ENCODE data around the gene NUP54.

The NUP54 gene

DNA sequence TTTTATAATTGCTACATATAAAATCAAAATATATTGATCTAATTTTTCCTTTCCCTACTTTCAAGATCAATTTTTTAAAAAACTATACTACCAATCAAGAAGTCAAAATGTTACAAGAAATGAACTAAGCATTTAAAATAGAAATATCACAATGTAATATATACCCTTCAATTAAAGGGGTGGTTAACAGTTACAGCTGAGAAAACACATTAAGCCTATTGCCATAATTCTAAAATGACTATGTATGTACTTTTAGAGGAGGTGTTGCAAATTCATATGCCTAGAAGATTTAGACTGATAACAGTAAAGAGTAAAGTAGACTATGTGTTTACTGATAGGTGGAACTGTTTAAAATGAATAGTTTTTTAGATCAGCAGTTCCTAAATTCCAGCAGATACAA lies 3.7 kb downstream of the NUP54 start:
- DNase-seq = no peak

DNA sequence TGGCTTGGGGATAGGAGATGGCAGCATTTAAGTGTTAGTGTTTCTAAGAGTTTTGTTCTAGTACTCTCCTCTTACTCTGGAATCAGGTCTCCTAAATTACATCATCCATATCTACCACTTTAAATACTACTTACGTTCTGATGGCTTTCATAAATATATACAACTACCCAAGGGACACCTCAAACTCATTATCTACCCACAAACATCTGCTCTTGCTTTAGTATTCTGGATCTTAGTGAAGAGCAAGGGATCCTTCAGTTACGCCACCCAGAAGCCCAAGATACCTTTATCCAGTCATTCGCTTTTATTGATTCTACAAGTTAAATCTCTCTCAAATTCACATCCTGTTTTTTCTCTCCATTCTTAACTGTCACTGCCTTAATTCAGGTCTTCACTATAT lies 7.0 kb downstream of the NUP54 start:
- DNase-seq = no peak

DNA sequence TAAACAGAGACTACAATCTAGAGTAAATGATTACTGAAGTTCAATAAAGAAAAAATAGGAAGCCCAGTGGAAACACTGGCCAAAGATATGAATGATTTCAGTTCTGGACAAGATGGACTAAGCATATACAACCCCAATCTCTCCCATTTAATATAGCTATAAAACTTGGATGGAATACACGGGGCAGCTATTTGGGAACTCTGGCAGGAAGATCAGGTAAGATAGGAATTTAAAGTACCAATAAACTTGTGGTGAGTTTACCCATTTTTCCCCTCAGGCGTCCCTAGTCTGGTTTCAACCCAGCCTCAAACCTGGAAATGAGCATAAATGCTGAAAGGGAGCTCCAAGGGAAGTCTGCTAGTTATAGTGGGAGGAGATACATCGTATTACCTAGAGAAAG lies 20.4 kb downstream of the NUP54 start:
- no peak for DNase-seq

DNA sequence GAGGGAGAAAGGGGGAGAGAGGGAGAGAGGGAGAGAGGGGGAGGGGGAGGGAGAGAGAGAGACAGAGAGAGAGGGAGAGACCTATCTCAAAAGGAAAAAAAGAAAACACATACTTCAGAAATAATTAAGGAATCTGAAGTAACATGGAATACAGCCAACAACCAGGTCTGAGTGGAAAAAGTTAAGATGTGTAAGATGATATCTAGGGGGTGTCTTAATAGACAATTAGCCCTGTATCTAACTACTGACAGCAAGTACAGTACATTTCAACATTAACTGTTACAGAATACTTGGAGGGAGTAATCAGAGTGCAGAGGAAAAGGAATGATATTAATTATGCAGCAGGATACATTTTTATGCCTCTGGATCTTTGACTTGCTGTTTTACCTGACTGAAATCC lies 22.4 kb downstream of the NUP54 start:
- no peak for DNase-seq

DNA sequence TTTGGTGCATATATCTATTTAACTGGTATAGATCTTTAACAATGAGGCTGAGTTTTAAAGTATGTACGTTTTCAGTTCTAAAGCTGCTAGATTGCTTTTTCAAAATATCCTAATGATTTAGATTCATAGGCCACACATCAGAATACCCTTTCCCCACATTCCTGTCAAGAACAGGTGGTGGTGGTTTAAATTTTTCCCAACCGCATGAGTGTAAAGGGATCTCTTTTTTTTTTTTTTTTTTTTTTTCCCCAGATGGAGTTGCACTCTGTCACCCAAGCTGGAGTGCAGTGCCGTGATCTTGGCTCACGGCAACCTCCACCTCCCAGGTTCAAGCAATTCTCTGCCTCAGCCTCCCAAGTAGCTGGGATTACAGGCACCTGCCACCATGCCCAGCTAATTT lies 28.0 kb downstream of the NUP54 start:
- no peak for DNase-seq

DNA sequence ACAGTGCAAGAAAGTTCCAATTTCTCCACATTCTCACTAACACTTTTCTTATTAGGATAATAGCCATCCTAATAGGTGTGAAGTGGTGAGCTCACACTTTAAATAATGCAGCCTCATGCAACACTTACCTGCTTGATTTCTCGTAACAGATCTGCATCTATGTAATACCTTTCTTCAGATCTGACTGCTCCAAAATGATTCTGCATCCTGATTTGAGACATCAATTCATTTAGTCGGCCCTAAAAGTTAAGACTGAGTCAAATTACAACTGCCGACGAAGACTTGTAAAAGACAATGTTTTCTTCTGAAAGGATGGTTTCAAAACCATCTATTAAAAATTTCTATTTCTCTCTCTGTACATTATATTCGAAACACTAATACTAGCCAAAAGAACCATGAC lies 30.7 kb downstream of the NUP54 start:
- no peak for DNase-seq

DNA sequence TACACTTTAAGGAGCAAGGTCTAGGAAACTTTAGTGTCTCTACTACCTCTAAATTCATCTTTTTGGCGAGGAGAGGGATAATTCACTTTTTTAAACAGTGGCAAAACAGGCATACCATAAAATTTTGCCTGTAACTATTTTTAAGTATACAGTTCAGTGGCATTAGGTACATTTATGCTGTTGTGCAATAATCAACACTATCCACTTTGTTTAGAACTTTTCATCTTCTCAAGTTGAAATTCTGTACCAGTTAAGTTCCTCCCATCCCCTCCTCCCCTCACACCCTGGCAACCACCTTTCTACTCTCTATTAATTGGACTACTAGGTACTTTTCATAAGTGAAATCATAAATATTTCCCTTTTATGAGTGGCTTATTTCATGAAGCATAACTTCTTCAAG lies 31.4 kb downstream of the NUP54 start:
- no peak for DNase-seq

DNA sequence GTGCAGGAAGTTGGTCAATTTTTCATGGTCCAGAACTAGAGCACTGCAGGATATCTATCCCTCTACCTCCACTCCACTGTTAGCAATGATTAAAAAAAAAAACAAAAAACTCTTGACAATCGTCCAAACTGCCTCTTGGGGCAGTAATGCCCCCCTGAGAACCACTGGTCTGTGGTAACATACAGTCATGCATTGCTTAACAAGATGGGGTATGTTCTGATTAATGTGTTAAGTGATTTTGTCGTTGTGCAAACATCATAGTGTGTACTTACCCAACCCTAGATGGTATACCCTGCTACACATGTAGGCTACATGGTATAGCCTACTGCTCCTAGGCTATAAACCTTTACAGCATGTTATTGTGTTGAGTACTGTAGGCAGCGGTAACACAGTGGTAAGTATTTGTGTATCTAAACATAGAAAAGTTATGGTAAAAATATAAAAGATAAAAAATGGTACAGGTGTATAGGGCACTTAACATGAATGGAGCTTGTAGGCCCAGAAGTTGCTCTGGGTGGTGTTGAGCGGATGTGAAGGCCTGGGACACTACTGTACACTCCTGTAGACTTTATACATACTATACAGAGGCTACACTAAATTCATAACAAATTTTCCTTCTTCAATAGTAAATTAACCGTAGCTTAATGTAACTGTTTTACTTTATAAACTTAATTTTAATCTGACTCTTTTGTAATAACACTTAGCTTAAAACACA lies 39.6 kb downstream of the NUP54 start:
- DNase-seq = no peak

DNA sequence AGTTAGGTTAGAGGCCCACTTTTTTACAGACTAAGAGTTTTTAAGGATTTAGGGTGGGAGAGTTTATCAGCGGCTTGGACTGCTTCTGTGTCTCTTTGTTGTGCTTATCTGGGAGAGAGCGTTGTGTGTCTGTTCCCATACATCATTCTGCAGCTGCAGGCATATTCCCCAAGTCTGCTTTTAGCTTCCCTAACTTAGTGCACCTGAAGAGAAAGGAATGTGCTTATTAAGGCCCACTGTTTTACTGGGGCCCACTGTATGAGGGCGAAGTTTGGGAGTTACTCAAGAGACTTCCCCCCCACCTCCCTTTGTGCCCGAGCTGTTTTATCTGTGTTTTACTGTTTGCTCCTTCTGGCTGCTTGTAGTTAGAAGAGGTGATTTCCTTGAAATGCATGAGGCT lies 41.8 kb downstream of the NUP54 start:
- no peak for DNase-seq

DNA sequence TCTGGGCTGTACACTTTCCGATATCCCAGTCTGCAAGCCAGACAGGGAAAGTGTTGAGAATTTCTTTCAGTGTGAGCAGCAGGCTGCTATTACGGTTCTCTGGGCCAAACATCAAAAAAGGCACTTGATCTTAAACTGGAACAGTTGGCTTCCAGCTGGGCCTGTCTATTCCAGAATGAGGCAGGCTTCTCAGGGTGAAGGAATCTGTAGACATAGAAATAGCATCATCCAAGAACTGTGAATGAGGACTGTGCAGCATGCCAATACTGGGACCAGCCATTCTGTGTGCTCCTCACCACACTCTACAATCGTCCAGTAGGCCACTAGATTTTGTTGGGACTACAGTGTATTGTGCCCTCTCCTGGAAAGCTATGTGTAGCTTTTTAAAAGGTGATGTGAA lies 42.5 kb downstream of the NUP54 start:
- DNase-seq = no peak

DNA sequence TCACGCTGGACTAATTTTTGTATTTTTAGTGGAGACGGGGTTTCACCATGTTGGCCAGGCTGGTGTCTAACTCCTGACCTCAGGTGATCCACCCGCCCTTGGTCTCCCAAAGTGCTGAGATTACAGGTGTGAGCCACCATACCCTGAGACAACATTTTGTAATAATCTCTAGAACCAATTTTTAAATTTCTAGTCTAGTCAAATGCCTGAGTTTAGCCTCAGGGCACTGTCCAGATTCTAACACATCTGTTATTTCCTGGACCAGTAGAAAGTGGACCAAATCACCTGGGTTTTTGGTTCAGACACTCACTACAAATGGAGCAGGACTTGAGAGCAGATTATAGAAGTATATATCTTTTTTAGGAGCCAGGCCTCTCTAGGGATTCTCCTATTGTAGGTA lies 52.1 kb downstream of the NUP54 start:
- DNase-seq = no peak

DNA sequence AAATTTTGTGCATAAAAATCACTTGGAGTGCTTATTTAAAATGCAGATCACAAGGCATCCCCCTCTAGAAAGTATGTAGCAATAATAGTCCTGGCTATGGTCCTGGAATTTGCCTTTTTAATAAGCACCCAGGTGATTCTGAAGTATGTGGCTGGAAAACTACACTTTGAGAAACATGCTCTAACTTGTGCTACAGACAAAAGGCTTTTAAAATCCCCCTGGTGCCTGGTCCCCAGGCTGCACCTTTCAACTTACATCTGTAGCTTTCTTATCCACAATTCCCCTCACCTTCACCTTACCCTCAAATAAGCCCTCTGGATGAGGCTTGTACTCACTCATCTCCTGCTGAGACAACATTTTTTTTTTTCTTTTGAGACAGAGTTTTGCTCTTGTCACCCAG lies 52.6 kb downstream of the NUP54 start:
- DNase-seq = no peak

DNA sequence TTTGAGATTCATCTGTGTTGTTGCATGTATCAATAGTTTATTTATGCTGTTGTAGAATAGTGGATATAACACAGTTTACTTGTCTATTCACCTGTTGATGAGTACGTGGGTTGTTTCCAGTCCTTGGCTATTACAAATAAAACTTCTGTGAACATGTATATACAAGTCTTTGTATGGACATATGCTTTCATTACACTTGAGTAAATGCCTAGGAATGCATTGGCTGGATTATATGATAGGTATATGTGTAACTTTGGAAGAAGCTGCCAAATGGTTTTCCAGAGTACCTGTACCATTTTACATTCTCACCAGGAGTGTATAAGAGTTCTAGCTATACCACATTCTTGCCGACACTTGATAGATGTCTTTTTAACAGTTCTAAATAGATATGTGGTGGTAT lies 57.1 kb downstream of the NUP54 start:
- DNase-seq = no peak

DNA sequence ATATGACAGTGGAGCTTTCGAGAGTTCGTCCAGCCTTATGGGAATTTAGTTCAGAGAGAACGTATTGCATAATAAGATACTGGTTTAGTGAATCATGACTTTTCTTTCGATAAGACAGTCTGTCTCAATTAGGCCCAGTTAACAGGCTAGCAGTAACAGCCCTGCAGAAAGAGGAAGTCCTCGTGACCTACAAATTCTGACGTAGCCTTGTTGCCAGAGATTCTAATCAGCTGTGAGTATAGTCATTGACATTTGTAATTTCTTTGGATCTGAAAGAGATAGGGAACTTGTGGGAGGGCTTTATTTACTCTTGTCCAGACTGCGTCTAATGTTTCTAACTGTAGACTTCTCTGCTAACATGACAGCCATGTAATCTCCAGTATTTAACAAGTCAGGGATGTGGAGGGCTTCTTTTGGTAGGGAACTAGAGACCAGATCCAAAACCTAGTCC lies 57.9 kb downstream of the NUP54 start:
- DNase-seq = no peak

DNA sequence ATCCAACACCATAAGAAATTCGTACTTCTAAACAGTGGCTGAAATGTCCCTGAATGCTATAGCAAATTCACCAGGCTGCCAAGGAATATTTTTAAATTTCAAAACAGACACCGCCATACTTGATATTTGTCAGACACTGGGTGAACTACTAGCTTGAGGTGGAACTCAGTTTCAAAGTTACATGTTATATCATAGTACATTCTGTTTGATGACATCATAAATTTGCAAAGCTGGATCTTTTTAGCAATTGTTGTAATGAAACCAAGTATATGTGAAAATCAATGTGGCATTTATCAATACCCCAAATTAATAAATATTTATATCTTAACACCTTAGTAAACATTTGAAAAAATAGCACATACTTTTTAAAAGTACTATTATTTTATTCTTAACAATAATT lies 59.5 kb downstream of the NUP54 start:
- DNase-seq = no peak

DNA sequence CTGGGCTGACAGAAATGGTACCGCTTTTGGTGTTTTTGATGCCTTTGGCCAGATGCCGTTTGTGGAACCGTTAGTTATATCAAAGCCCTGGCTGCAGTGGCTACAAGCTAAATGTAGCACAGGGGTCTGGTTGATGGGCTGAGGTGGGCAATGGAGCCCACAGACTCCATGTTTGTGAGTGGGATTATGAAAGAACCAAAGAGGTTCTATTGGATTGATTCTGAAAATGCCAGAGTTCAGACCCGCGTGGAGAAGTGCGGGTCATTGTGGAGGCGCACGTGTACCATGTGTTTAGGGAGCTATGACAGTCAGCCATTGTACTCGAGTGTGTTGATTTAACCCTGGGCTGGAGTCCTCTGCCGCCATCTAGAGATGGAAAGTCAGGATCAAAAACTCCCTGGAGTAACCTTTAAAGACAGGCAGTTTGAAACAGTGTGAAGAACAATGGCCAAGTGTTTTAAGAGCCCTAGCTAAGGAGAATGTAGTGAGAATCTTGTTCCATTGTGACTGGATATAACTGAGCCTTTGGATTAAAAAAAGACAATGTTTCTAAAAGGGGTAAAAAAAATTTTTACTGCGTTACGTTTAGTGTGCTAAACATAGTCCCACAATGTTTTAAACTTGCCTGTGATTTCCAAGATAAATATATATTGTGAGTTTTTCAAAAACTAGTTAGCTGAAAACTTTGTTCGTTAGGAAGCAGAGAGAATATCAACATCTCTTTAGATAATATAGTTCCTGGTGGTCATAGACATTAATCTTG lies 61.0 kb downstream of the NUP54 start:
- peak; percentile 55 for DNase-seq

DNA sequence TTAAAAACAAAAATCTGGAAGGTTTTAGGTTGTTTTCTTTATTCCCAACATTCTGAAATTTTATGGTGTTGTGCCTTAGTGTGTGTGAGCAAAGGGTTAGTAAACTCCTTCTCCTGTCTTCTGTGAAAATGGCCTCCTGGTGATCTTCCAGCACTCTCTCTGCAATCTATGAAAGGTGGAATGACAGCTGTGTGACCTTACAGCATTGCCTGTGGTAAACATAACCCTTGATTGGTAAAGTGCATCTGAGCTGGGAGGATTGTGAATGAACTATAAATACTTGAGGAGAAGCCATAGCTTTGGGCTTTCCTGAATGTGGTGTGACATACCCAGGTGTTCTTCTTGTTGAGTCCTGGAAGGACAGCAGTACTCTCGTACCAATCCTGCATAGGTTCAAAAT lies 63.7 kb downstream of the NUP54 start:
- DNase-seq = no peak

DNA sequence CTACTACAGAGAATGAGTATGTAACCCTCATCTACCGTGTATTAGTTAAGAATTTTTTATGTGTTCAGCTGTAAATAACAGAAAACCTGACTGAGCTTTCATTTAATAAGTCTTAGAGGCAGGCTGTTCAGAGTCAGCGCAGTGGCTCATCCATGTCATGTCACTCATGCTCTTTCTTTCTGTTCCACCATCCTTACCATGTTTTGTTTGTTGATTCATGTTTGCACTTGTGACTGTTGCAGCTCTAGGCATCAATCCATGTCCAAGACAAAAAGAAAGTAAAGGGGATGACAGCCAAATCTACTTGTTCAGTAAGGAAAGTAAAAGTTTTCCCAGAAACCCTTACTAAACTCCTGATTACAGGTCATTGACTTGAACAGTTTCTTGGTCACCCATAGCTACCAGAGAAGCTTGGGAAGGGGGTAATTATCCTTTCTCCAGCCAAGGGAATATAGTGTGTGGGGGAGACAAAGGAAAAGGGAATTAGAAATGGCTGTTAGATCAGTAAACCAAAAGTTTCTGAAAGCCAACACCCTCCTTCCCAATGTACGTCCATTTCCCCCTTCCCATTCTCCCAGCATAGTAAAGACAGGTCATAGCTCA lies 64.7 kb downstream of the NUP54 start:
- DNase-seq = no peak

DNA sequence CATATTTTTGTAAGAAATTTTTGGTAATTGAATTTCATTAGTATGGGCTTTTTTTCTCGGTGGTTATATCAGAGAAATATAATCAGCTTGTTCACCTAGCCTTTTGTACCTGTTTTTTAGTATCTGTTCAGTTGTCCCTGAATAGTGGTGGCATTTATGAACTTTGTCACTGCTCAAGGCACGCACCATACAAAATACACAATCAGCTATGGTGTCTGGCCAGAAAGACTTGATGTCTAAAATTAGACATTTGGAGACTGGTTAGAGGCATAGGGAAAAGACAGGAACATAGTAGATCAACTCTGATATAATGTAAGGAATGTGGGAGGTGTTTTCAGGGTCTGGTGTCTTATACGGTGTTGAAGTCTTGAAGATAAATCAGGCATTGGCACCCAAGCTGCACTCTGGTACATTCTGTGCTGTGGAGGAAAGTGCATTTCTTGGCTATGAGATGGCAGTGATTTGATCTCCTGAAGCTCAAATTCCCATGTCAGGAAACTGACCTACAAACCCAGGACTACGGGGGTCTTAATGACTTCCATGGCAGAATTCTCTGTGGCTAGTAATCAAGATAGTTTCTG lies 70.1 kb downstream of the NUP54 start:
- no peak for DNase-seq

DNA sequence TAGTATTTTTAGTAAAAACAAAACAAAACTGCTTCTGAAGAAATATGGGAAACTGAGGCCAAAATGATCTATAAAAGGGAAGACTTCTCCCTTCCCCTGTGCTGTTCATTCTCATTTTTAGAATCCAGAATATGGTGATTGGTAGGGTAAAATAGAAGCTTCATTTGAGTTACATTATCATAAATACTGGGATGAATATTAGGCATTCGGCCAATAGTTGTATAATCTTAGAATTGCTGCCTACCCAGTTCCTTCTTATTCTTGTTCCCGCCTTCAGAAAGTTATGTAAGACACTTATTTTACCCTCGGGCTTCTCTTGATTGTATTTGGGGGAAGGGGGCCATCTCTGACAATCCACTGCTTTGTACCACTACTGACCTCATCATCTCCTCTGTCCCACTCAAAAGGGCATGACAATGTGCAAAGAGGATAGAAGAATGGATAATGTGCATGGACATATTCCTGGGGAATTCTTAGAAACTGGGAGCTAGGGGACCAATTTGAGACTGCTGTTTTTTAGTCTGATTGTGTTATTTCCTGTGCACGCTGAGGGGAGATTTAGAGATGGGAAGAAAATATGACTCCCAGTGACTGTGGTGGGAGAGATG lies 73.1 kb downstream of the NUP54 start:
- no peak for DNase-seq

DNA sequence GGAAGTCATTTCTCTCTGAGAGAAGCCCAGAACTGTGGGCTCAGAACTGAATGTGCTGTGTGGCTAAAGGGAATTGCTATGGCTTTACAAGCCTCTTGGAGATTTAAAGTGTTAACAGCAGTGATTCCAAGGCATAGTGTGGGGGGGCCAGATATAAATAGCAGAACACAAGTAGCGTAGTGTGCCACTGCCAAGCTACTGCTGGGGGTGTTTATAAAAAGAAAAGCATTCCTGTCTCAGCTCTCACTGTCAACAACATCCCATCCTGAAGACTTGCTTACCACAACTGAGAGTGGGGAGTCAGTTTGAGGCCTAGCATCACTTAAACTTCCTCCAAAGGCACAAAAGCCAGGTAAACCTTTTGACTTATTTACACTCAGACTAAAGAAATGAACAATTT lies 73.7 kb downstream of the NUP54 start, which contains the start of gene ART3:
Gene ART3, plus strand, starts transcription at position 242 of the 400 bp plus-strand sequence. CDS start 1,181 bp downstream, outside the sequence.
- no peak for DNase-seq

DNA sequence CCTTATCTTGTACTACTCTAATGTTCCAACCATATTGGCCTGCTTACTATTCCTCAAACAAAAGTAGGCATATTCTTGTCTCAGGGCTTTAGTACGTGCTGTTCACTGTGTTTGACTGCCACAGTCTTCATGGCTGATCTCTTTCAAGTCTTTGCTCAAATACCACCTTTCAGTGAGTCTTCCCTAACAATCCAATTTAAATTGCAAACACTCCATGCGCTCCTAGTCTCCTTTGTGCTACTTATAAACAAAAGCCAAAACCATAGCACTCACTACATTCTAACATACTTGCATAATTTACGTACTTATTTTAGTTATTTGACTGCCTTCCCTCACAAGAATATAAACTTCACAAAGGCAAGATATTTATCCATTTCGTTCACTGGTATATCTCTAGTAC lies 75.4 kb downstream of the NUP54 start:
- no peak for DNase-seq

DNA sequence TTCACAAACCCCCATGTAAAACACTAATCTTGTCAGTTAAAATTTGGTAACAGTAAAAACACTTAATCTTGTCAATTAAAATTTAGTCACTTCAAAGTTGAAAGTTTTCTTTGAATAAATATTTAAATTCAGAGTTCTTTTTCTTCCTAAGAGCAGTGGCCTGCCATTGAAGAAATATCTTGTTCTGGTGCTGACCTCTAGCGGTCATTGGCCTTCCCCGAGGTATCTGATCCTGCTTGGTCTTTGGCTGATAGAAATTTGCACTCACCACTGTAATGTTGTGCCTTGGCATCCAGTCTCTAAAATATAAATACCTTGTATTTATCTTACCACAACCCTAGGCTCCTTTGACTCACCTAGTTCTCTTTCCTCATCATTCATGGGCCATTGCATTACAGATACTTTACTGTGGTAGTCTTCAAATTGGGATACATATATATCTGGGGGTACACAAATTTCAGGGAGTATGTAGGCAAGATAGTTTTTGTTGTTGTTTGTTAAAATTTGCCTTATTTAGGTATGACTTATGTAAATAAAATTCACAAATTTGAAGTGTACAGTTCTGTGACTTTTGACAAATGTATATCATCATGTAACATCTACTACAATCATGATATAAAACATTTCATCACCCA lies 80.4 kb downstream of the NUP54 start:
- DNase-seq = peak; percentile 36

Data from NCI-H526 treated with DMSO at 0.1 percent for 48 hours (cell line).